Adrenal gland (tissue), 12 donors: ENCODE data around the gene FAM177B. TPM values are rescaled to one million over a fixed set of nuclear protein-coding genes. Genes with fewer than 3 reads are reported as not detected.
A peak's percentile ranks its signal among the peaks of the same experiment; 100 is the strongest.

Experiments used
- DNase-seq, 7 donors: peaks; one replicate each; pipeline ENCODE4 v3.0.0-alpha.2; 2019 to 2020
- H3K27ac ChIP-seq, 5 donors: fragments of 200-600 bp; sonication (generic) in 4 of 5; 1 replicate in 3 of 5; 2 replicates in 2 of 5; pipeline versions ENCODE4 v1.5.1 to v1.8.0; 2016 to 2020; ENCODE audit warnings: mild to moderate bottlenecking in 1 of 5
- H3K27me3 ChIP-seq: fragments of 200-600 bp; 2 replicates; pipeline ENCODE4 v1.8.0; 2021
- H3K36me3 ChIP-seq, 2 donors: fragments of 200-600 bp; replicated peaks in 1 of 2; 1 replicate in 1 of 2; 2 replicates in 1 of 2; pipeline versions ENCODE4 v1.5.1 to v1.8.0; 2018 to 2022
- H3K4me1 ChIP-seq, 2 donors: fragments of 200-600 bp; replicated peaks in 1 of 2; 1 replicate in 1 of 2; 2 replicates in 1 of 2; pipeline versions ENCODE4 v1.5.1 to v1.8.0; 2018 to 2021
- H3K4me3 ChIP-seq, 4 donors: fragments of 200-600 bp; sonication (generic) in 3 of 4; one replicate each; pipeline ENCODE4 v1.5.1; 2016 to 2018
- H3K9me3 ChIP-seq, 3 donors: fragments of 200-600 bp; sonication (generic) in 1 of 3; replicated peaks in 1 of 3; 1 replicate in 2 of 3; 2 replicates in 1 of 3; pipeline versions ENCODE4 v1.5.1 to v1.8.0; 2016 to 2021
- POLR2A ChIP-seq, 2 donors: fragments of 450-650 bp; IDR thresholded peaks; one replicate each; pipeline ENCODE4 v1.6.1; 2017; ENCODE audit warnings: antibody characterized with exemption in 2 of 2, mild to moderate bottlenecking in 2 of 2, moderate library complexity in 1 of 2
- WGBS, 4 donors: extraction: QIAGEN DNeasy Blood & Tissue Kit in 2 of 4; methylation state at CpG; one replicate each; pipeline versions ENCODE4 v1.1.5 to v1.1.7; 2013 to 2017; 5-methylcytosine and 5-hydroxymethylcytosine counted together
- intact Hi-C, 2 donors: fragments of 100-400 bp; cut with DNase I; formaldehyde crosslinking; loops; one replicate each; pipeline versions ENCODE4 v1.14.1 to v1.15.0; 2022 to 2023
- polyA plus RNA-seq, 3 donors: library from polyadenylated mRNA; stranded (reverse); fragments of 200-250 nt in 2 of 3; fragments of 350-450 nt in 1 of 3; fragmentation: Illumina TruSeq in 1 of 3; extraction: RNeasy Lipid Tissue Mini Kit (QIAGEN cat#74804) in 1 of 3; gene quantifications; one replicate each; pipeline ENCODE4 v1.2.3, GENCODE V29; 2013 to 2014
- total RNA-seq, 9 donors: library from RNA; depleted of rRNA in 4 of 9; stranded (reverse); fragments of >200 nt in 4 of 9; fragments of 120-200 nt in 1 of 9; fragmentation: NEBNext Ultra II Directional in 1 of 9; extraction: Animal tissue kit (Norgen Biotek cat#: 25700) in 1 of 9; gene quantifications; one replicate each; pipeline versions ENCODE4 v1.1.0 to v1.2.4, GENCODE V29; 2013 to 2023
- TF ChIP-seq, protein P1 (sequence below), 6 experiments: fragments of 450-650 bp in 4 of 6; fragments of 200-600 bp in 2 of 6; sonication (generic) in 1 of 6; IDR thresholded peaks; 1 replicate in 5 of 6; 2 replicates in 1 of 6; pipeline versions ENCODE4 v1.5.1 to v1.8.0; 2016 to 2021; ENCODE audit warnings: antibody characterized with exemption in 6 of 6, mild to moderate bottlenecking in 2 of 6, moderate library complexity in 1 of 6
- donor health status: healthy with polysubstance abuse.
- donor health status: Bipolar disorder and iron deficiency.
- donor health status: DM: yes; HTN: yes; CAD: no.
- donor health status: DM: no; HTN: no; CAD: no.
- donor health status: DM: no; HTN: no; CAD: no.
- donor health status: DM: yes; HTN: yes; CAD: no.

Gene FAM177B
- total and polyA plus RNA-seq, 12 donors = 0.11 to 2.3 (median 1.5) TPM

- H3K9me3 ChIP-seq = no peaks in the 10 kb centered on the region
- peaks cover 0 to 22% of the 10 kb centered on the region in 2 donors for H3K4me1 ChIP-seq
- no peak overlapping the region for H3K27ac ChIP-seq
- no peaks in the 10 kb centered on the region for H3K36me3 ChIP-seq
- H3K4me3 ChIP-seq = no peak overlapping the region
- TF ChIP-seq, protein P1, sequence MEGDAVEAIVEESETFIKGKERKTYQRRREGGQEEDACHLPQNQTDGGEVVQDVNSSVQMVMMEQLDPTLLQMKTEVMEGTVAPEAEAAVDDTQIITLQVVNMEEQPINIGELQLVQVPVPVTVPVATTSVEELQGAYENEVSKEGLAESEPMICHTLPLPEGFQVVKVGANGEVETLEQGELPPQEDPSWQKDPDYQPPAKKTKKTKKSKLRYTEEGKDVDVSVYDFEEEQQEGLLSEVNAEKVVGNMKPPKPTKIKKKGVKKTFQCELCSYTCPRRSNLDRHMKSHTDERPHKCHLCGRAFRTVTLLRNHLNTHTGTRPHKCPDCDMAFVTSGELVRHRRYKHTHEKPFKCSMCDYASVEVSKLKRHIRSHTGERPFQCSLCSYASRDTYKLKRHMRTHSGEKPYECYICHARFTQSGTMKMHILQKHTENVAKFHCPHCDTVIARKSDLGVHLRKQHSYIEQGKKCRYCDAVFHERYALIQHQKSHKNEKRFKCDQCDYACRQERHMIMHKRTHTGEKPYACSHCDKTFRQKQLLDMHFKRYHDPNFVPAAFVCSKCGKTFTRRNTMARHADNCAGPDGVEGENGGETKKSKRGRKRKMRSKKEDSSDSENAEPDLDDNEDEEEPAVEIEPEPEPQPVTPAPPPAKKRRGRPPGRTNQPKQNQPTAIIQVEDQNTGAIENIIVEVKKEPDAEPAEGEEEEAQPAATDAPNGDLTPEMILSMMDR (IDR thresholded peaks at IDR 0.05) = no peak
- no peak for TF ChIP-seq POLR2A (IDR thresholded peaks at IDR 0.05)
- no peak for DNase-seq
- intact Hi-C loops = loop anchor here in 1 of 2 donors (10.0 kb wide), 1 partner anchor 55 kb away; no protein-coding TSS in a partner anchor
- H3K27me3 ChIP-seq = no peaks in the 10 kb centered on the region
- 76 to 85% (median 81%) methylated on average over 5 of the region's 5 CpGs for WGBS, 4 donors
Measured at GRCh38 chr1:222709700-222710153, 27.3 kb upstream of the FAM177B start.

- peak; percentile 49 to 81 (median 61) for DNase-seq
- Histone ChIP-seq H3K9me3 (no peaks in the 10 kb centered on the region), H3K4me3 (peak overlapping the region; percentile 67 to 97 (median 88)), H3K36me3 (peaks cover 0 to 11% of the 10 kb centered on the region in 2 donors), H3K27me3 (no peaks in the 10 kb centered on the region), H3K4me1 (peaks cover 0 to 22% of the 10 kb centered on the region in 2 donors), H3K27ac (peak overlapping the region; percentile 70 to 99 (median 98))
- intact Hi-C loops = loop anchor here in 1 of 2 donors (10.0 kb wide), 1 partner anchor 57 kb away; no protein-coding TSS in a partner anchor
- 0 to 1% (median 1%) methylated on average over 18 to 42 of the region's 42 CpGs for WGBS, 4 donors
- TF ChIP-seq POLR2A (IDR thresholded peaks at IDR 0.05) = peak in 1 of 2 donors; percentile 8
- TF ChIP-seq, protein P1 (IDR thresholded peaks at IDR 0.05) = no peak
Measured at GRCh38 chr1:222711319-222712252, 25.4 kb upstream of the FAM177B start.

DNA sequence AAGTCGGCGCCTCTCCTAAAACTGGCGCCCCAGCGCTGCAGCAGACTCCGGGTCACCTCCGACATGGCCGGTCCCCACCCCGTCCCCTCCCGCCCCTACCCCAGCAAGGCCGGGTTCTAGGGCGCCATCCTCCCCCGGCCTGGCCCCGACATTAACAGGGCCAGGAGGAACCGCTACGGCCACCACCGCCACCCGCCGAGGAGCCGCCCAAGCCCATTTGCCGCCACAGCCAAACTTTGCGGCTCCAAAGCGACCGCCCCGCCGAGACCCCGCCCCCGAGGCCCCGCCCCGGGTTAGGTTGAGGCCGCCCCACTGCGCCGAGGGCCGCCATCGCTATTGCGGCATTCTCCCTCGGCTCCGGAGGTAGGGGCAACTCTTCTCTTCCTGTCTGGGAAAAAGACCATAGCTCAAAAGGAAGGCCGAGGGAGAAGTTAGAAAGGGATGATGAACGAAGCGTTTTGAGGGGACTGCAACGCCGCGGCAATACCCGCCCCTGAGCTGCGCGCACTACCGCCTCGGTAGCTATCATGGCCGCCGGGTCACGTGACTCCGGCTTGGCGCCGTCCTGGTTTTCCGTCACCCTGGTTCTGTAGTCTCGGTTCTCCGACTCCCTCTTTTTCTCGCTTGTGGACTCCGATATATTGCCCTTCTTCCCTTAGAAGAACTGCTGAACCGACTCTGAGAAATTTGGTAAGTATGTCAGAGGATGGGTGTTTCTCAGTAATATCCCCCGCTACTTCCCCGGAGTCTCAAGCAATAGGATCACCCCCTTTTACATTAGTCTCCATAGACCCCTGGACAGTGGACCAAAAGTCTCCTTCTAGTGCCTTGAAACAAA is 24.5 kb upstream of the FAM177B start, which contains the start of the genes AIDA and BROX:
Gene AIDA, minus strand, starts transcription at position 239 of the 838 bp plus-strand sequence. Its CDS starts 174 bp downstream, at position 65.
Gene BROX, plus strand, starts transcription at position 312 of the 838 bp plus-strand sequence. CDS start 3,136 bp downstream, outside the sequence.
- WGBS, 4 donors = 0 to 3% (median 1%) methylated on average over 16 to 53 of the region's 62 CpGs
- peak within 1 kb of the TSS; percentile 93 to 99 (median 98) for H3K27ac ChIP-seq
- no peaks in the 10 kb centered on the region for H3K9me3 ChIP-seq
- no peaks in the 10 kb centered on the region for H3K27me3 ChIP-seq
- intact Hi-C loops = loop anchor here in 1 of 2 donors (10.0 kb wide), 1 partner anchor 58 kb away; no protein-coding TSS in a partner anchor
- H3K4me1 ChIP-seq = peaks cover 0 to 22% of the 10 kb centered on the region in 2 donors
- peaks cover 0 to 19% of the 10 kb centered on the region in 2 donors for H3K36me3 ChIP-seq
- peak; percentile 92 to 96 (median 95) for DNase-seq
- peak within 1 kb of the TSS; percentile 67 to 97 (median 88) for H3K4me3 ChIP-seq
- TF ChIP-seq, protein P1 (IDR thresholded peaks at IDR 0.05) = no peak
- peak; percentile 44 to 72 for TF ChIP-seq POLR2A (IDR thresholded peaks at IDR 0.05)
